Measurements from ENCODE around the gene AMELY.
"Not testable (repeated sequence)": the region's sequence is repeated elsewhere in the genome, so short reads cannot be mapped to it uniquely, and the experiment has no call there.

Gene AMELY, protein sequence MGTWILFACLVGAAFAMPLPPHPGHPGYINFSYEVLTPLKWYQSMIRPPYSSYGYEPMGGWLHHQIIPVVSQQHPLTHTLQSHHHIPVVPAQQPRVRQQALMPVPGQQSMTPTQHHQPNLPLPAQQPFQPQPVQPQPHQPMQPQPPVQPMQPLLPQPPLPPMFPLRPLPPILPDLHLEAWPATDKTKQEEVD

DNA sequence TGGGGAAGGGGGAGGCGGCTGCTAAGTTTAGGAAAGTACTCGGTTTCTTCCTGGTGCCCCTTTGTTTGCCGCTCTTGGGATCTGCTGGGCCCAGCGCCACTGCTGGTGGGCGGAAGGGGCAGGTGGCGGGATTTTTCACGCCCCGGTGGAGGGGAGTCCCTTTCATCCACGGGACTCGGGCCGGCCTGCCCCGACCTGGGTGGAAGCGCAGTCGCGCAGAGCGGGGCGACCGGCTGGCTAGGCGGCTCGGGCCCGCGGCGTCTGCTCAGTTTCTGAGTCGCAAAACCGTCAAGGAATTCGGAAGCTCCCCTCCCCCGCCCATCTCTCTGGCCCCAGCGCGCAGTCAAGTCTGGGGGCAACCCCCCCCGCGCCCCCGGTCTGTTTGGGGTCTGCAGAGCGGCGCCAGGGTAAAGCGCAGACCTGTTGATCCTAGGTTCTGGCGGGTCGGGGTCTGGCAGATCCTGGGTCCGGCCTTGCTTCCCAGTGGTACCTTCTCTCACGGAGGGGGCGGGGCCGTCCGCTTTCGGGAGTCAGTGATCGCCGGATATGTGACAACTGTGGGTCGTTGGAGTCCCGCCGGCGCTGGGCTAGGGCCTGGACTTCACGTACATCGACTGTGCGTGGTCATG, at the start of gene AMELY:
AMELY (minus strand) TSS at position 500 of the 629 bp plus-strand sequence. CDS start 39,144 bp downstream, outside the sequence.
- DNase-seq, result no peak

DNA sequence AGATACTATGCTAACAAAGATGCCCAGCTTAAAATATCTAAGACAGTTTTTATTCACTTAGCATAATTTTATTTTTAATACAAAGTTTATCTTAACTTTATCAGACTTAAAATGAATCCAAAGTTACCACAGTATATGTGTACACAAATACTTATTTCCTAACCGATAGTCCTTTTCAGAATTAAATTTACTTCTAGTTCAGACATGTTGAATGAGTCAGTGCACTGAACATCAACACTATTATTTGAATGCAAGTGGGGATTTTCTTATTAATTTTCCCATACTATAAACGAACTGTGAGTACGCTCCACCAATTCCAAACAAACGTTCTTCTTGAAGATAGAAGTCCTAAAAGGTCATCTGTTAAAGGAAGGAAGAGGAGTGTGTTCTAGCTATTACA, 38.4 kb upstream of the AMELY start:
- DNase-seq, result no peak

DNA sequence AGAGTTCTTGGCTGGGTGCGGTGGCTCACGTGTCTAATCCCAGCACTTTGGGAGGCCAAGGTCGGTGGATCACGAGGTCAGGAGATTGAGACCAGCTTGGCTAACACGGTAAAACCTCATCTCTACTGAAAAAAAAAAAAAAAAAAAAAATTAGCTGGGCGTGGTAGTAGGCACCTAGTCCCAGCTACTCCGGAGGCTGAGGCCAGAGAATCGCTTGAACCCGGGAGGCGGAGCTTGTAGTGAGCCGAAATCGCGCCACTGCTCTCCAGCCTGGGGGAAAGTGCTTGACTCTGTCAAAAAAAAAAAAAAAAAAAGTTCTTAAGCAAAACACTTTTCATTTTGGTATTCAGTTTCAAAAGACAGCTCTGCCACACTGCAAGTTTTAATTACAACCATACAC, 36.8 kb upstream of the AMELY start:
- DNase-seq, result no peak

DNA sequence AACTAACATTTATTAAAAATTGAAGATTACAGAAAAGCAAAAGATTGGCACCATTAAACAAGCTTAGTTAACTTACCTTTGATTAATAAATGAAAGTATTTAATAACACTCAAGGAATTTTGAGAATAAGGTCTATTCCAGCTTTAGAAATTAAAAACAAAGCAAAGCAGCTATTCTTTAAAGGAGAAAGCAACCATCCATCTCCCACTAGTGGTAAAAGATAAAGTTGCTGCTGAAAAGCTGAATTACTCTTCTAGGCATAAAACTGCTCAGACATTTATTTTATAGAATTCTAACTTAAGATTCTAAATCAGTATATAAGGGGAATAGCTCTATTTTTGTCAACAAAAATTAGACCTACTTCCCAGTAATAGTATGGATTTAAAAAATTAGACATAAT, 36.1 kb upstream of the AMELY start:
- no peak for DNase-seq

DNA sequence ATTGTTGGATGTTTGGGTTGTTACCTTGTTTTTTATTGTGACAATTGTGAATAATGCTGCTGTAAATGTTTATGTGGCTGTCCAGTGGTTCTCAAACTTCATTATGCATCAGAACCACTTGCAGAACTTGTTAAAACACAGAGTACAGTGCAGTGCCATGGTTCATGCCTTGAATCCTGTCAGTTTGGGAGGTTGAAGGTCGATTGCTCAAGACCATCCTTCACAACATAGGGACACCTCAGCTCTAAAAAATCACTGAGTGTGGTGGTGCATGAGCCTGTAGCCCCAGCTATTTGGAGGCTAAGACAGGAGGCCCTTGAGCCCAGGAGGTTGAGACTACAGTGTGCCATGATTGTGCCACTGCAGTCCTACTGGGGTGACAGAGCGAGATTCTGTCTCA, 23.9 kb upstream of the AMELY start:
- no peak for DNase-seq

DNA sequence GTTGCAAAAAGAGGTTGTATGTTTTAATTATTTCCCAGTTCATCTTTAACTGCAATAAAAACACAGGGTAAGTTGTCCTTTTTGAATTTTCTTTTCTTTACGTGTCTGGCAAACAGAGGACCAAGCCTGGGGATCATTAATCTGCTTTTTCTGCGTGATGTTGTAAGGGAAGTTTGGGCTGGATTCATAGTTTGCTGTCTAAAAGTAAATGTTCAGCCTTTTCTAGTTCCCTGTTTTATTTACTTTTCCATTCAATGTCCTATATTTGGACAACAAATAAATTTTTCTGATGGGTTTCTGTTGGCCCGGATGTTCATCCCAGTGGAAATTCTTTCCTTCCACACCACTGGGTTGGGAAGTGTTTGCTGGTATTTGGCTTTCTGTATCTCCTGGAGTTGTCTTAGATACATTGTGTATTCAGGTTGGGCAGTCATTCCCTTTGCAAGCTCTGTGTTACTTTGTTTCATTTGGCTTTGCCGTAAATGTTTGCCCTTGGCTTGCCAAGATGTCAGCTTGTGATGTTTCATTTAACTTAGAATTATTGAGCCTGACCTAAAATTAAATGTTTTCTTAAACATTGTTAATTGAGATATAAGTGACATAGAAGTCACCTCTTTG, 20.3 kb upstream of the AMELY start:
- DNase-seq, result no peak

DNA sequence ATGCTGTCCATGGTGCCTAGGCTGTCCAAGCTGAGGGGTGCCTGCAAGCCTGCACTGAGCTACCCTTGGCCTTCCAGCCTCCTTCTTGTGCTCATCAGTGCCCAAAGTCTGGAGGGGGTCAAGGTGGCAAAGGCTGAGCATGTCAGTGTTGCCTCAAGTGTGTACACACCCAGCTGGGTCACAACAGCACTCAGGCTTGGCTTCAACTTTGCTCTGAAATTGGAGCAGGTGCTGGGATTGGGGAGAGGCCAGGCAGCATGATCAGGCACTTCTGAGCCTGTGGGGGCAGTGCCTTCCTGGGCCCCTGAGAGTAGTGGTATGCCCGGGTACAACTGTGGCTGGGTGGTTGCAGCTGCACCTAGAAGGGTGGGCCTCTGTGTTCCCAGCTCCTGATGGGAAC, 17.7 kb upstream of the AMELY start:
- DNase-seq, result no peak

DNA sequence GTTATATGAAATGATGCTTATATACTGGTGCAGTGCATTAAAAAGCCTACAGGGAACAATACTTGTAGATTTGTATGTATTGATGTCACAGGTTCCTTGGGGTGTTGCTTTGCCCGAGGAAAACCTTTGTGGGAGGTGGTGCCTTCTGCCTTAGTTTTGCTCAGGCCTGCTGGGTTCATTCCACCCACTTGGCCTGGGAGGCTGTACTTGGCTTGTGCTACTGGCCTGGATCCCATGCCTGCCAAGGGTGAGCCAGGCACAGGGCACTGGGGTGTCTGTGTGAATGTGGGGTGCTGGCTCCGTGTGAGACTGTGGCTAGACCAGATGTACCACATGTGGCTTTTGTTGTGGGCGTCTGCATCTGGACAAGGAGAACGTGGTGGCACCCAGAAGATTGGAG, 16.7 kb upstream of the AMELY start:
- no peak for DNase-seq

DNA sequence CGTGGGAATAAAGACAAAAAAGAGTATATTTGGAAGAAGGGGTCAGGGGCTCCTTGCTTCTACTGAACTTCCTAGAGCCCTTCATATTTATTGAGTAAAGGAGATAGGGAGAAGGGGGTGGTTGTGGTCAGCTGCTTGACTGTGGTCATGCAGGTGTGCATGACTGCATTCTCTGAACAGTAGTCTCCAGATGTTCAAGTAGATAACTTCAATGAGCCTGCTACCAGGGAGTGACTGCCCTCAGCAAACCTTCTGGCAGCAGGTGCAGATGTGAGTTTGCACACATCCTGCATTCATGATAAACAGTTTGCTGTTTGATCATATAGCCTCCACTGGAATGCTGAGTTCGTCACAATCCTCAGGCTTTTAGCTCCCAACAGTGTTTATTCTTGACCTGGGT, 9.5 kb upstream of the AMELY start:
- DNase-seq, result no peak

DNA sequence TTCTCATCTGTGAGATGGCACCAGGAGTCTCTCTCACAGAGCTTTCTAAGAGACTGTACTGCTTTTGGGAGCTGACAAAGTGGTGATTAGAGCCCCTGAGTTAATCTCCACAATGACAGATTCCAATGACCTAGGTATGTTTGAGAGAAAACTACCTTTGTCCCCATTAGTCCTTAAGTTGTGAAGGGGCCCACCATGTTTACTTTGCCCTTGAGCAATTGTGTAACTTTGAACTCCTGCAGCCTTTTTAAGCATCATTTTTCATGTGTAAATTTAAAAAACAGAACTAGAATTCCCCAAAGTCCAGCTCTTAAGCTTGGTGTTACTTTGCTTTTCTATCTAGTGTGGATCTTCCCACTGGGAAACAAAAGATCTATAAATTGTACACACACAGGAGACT, 1.8 kb upstream of the AMELY start:
- no peak for DNase-seq

DNA sequence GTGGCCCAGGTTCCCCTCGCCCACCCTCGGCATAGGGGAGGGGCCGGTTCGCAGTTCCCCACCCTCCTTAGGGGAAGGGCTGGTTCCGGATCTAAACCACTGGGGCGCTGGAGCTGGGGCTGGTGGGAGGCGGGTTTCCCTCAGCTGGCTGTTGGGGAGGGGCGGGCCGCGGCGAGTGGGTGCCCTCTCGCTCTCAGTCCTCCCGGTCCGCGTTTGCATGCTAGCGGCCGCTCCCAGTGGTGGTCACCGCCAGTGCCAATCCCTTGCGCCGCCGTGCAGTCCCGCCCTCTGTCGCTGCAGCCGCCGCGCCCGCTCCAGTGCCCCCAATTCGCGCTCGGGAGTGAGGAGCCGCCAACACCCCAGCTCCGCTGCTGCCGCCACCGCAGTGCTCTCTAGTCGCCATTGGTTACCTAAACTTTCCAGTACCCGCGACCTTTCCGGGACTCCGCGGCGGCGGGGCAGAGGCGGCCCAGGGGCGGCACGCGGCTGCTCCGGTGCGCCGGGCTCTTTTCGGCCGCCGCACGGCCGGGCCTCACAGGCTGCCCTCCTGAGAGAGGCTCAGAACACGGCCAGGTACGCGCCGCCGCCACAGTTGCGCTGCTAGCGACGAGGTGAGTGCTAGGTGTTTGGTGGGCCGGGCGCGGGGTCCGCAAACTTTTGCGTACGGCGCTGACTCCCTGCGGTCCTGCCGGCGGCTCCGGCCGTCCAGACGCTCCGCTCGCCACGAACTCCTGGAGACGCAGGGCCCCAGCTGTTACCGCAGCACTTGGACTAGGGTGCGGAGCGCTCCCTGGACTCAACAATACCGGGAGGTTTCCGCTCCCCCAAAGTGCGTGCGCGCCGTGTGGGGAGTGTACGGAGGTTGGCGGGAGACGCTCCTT, 940 bp downstream of the AMELY start, which contains the start of gene TBL1Y:
TBL1Y (plus strand) TSS at position 326 of the 881 bp plus-strand sequence. CDS start 114,388 bp downstream, outside the sequence.
- no peak for DNase-seq

DNA sequence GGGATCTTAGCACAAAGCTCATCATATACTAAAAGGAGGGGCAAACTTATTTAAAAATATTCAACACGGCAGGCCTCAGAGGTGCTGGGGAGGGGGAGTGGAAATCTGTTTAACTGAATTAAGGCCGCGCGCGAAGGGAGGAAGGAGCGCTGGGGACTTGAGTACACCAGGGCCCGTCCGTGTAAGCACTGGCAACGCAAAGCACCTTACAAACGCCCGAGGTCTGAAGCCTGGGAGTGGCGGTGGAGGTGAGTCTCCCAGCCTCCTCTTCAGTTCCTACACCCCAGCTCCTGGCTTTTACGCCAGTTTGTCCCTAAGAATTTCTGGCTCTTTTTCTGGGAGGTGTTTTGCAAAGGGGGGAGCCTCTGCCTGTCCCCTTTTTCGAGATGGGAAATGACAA, 1.7 kb downstream of the AMELY start:
- no peak for DNase-seq

DNA sequence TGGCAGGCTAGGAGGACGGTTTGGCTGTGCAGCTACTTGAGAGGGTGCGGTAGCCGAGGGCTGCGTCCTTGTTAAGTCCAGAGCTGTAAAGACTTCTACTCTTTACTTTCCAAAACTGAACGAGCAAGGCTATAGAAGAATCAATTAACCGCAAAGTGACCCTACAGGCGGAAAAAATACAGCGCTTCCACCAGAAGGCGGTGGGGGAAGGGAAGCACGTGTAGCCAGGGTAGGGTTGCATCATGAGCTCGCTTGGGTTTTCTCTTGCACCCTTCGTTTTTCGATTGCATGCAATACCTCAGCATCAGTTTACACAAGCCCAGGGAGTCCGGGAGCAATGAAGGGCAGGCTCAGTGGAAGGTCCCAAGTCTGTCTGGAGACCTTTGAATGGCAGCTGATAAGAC, 2.4 kb downstream of the AMELY start:
- no peak for DNase-seq

DNA sequence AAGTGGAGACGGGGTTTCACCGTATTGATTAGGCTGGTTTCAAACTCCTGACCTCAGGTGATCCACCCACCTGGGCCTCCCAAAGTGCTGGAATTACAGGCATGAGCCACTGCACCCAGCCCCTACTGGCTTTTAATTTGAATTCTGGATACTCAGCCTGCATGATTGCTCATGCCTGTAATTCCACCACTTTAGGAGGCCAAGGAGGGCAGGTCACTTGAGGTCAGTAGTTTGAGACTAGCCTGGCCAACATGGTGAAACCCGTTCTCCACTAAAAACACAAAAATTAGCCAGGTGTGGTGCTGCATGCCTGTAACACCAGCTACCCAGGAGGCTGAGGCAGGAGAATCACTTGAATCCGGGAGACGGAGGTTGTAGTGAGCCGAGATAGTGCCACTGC, 3.5 kb downstream of the AMELY start:
- DNase-seq, result not testable (repeated sequence)

DNA sequence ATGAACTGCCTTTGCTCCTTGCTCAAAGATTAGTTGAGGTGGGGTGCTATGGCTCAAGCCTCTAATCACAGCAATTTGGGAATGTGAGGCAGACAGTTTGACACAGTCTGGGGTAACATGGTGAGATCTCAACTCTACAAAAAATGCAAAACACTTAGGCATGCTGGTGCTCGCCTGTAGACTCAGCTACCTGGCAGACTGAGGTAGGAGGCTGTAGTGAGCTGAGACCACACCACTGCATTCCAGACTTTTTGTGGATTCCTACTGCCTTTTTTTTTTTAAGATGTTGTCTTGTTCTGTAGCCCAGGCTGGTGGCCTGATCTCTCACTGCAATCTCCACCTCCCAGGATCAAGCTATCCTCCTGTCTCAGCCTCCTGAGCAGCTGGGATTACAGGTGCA, 4.0 kb downstream of the AMELY start:
- DNase-seq, result no peak

DNA sequence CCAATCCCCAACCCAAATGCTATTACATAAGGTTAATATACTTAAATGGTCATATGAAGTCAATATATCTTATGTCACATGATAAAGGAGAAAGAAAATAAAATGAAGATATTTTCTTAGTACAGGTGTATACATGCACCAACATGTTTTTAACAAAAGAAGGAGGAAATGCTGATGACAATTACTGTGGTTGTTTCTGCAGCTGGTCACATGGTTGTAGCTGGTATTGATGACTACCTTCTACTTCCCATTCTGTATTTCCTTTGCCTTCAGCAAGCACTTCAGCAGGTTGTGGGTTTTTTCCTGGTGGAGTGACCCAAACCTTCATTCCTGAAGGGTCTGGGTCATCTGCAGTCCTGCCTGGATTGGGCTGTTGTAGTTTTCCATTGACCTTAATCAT, 9.4 kb downstream of the AMELY start:
- not testable (repeated sequence) for DNase-seq

DNA sequence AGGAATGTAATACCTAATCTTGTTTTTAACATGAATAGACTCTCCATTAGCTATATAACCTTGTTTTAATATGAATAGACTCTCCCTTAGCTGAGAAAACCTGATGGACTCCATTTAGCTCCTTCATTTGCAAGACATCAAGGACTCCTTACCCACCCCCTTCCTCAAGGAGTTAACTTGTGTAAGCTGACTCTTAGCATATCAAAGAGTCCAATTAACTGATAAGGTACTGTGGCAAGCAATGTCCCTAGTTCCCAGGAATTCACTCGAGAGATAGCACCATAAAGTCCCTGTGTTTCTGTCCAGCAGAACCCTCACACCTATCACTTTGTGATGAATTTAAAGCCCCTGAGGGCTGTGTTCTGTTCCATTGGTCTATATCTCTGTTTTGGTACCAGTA, 16.3 kb downstream of the AMELY start:
- DNase-seq, result no peak

DNA sequence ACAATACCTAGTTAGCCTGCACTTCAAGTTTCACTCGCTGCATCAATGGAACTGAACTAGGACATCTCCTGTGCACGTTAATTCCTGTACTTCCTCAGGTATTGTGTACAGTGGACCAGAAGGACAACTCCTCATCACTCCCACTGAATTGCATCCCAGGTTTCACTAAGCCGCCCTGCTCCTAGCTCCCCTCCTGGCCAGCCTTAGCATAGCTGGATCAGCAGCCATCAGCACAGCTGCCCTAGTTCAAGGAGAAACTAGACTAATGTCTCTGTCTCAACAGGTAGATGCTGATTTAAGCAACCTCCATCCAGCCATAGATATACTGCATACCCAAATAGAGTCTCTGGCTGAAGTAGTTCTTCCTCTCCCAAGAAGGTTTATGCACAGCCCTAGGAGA, 17.1 kb downstream of the AMELY start:
- no peak for DNase-seq

DNA sequence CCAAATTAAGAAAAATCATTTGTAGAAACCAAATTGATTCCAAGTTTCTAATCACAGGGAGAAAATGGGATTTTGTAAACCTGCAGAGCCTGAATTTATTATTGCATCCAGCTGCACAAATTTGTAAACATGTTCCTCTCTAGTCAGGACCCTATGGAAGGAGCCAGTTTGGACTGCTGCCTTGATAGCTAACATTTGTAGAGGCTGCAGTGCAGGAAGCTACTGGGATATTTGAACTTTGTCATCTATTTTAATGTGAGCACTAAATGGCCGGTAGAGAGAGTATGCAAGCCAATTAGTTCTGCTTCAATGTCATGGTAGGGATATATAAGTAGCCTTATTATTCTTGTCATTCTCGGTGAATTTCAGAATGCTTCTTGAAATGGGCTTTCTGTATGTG, 62.2 kb downstream of the AMELY start:
- no peak for DNase-seq

DNA sequence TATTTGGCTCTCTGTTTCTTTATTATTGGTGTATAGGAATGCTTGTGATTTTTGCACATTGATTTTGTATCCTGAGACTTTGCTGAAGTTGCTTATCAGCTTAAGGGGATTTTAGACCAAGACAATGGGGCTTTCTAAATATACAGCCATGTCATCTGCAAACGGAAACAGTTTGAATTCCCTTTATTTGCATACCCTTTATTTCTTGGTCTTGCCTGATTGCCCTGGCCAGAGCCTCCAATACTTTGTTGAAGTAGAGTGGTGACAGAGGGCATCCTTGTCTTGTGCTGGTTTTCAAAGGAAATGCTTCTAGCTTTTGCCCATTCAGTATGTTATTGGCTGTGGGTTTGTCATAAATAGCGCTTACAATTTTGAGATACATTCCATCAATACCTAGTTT, 68.9 kb downstream of the AMELY start:
- DNase-seq, result not testable (repeated sequence)

Data from amniotic stem cell (primary cell).